A673 (cell line): ENCODE data around the gene RTEL1. TPM values are rescaled to one million over a fixed set of nuclear protein-coding genes. Genes with fewer than 3 reads are reported as not detected.
A peak's percentile ranks its signal among the peaks of the same experiment; 100 is the strongest.
"Not testable (repeated sequence)": the region's sequence is repeated elsewhere in the genome, so short reads cannot be mapped to it uniquely, and the experiment has no call there.

Experiments
- BruUV-seq: library from RNA; stranded (reverse); fragments of 400-500 nt; replicated peaks from 2 replicates; lab custom pipeline; 2021; lab: Mats Ljungman, UMichigan
- CTCF ChIA-PET: fragments of 300-600 bp; sonication (Branson Sonifier 250); formaldehyde crosslinking; loops from one replicate; lab custom pipeline; 2022; ENCODE audit warnings: antibody characterized with exemption; lab: Charles Lee
- POLR2A ChIA-PET: fragments of 300-600 bp; sonication (Branson Sonifier 250); formaldehyde crosslinking; loops from one replicate; lab custom pipeline; 2022; ENCODE audit warnings: antibody characterized with exemption; ENCODE audit not compliant: low non-redundant PET; lab: Charles Lee
- DNase-seq: peaks from one replicate; pipeline ENCODE4 v3.0.0-alpha.2; 2015; ENCODE audit warnings: low spot score
- H3K27ac ChIP-seq: fragments of 200-600 bp; sonication (generic); 2 replicates; pipeline ENCODE4 v1.5.1; 2016; ENCODE audit warnings: mixed run types, low read depth, mild to moderate bottlenecking, mixed read lengths, antibody characterized with exemption, low read length; ENCODE audit not compliant: poor library complexity, severe bottlenecking
- H3K27me3 ChIP-seq: fragments of 200-600 bp; sonication (generic); replicated peaks from 2 replicates; pipeline ENCODE4 v1.6.1; 2017; ENCODE audit warnings: mixed run types, low read depth, mild to moderate bottlenecking, mixed read lengths, antibody characterized with exemption, low read length; ENCODE audit not compliant: insufficient read depth, poor library complexity
- H3K36me3 ChIP-seq: fragments of 200-600 bp; sonication (generic); 2 replicates; pipeline ENCODE4 v1.6.1; 2016; ENCODE audit warnings: mixed run types, mild to moderate bottlenecking, mixed read lengths, antibody characterized with exemption, low read length; ENCODE audit not compliant: insufficient read depth, poor library complexity, severe bottlenecking
- H3K4me1 ChIP-seq: fragments of 200-600 bp; sonication (generic); 2 replicates; pipeline ENCODE4 v1.6.1; 2017; ENCODE audit warnings: mixed run types, mild to moderate bottlenecking, mixed read lengths, antibody characterized with exemption, low read length; ENCODE audit not compliant: insufficient read depth, poor library complexity, severe bottlenecking
- H3K4me3 ChIP-seq: fragments of 200-600 bp; sonication (generic); 2 replicates; pipeline ENCODE4 v1.5.1; 2016; ENCODE audit warnings: low read depth, mixed run types, mild to moderate bottlenecking, mixed read lengths, low read length; ENCODE audit not compliant: poor library complexity, severe bottlenecking
- H3K9me3 ChIP-seq: fragments of 200-600 bp; sonication (generic); 2 replicates; pipeline ENCODE4 v1.6.1; 2016; ENCODE audit warnings: mixed run types, low read depth, mild to moderate bottlenecking, mixed read lengths, antibody characterized with exemption, low read length; ENCODE audit not compliant: poor library complexity, severe bottlenecking
- CTCF ChIP-seq: fragments of 300-800, 200-600 bp; sonication (generic); conservative IDR thresholded peaks from 2 replicates; pipeline ENCODE4 v1.5.1; 2017; ENCODE audit warnings: low read depth, mild to moderate bottlenecking, antibody characterized with exemption, low read length, moderate library complexity, mixed read lengths
- EZH2 ChIP-seq: fragments of 200-600 bp; sonication (generic); IDR thresholded peaks from 2 replicates; pipeline ENCODE4 v1.6.1; 2017; ENCODE audit warnings: borderline replicate concordance, low read depth, mild to moderate bottlenecking, mixed read lengths, antibody characterized with exemption, low read length; ENCODE audit not compliant: poor library complexity, severe bottlenecking
- intact Hi-C: fragments of 100-400 bp; cut with micrococcal nuclease; formaldehyde crosslinking; loops from one replicate; pipeline ENCODE4 v1.10.0; 2022; ENCODE audit not compliant: unreplicated experiment
- total RNA-seq: library from RNA; stranded (reverse); gene quantifications from 2 replicates; pipeline ENCODE4 v1.2.3, GENCODE V29; 2021

Gene RTEL1
- total RNA-seq, 1 experiment from 2014 or later = 45.6 TPM

- H3K27ac ChIP-seq = no peak overlapping the region
- H3K9me3 ChIP-seq = no peaks in the 10 kb centered on the region
- no peaks in the 10 kb centered on the region for H3K27me3 ChIP-seq
- ChIA-PET POLR2A (no interaction called here), CTCF (interaction anchor here (0.6 kb wide), 1 partner anchor 178 kb away, joined by 3 read pairs; no protein-coding TSS in a partner anchor)
- DNase-seq = no peak
- intact Hi-C loops = no loop called here
- H3K4me1 ChIP-seq = no peaks in the 10 kb centered on the region
- peaks cover under 1% of the 10 kb centered on the region for H3K36me3 ChIP-seq
- H3K4me3 ChIP-seq = no peak overlapping the region
- no peak for TF ChIP-seq EZH2
- no peak for TF ChIP-seq CTCF
- no TSS peak for BruUV-seq
Measured at GRCh38 chr20:63611646-63612045, 46.5 kb upstream of the RTEL1 start.

GRCh38 chr20:63612276-63612931 is 45.7 kb upstream of the RTEL1 start:
- no TSS peak for BruUV-seq

GRCh38 chr20:63613863-63614594 is 44.1 kb upstream of the RTEL1 start:
- H3K9me3 ChIP-seq, H3K4me3 ChIP-seq, H3K4me1 ChIP-seq, intact Hi-C loops, CTCF ChIA-PET, BruUV-seq, H3K27ac ChIP-seq, H3K36me3 ChIP-seq, H3K27me3 ChIP-seq, POLR2A ChIA-PET, DNase-seq: not testable (repeated sequence)
- peak; percentile 33; the same call in 1 of the 2 replicates for TF ChIP-seq CTCF

More at GRCh38 chr20:63612276-63612931, 45.7 kb upstream of the RTEL1 start:
- no peak overlapping the region for H3K27ac ChIP-seq
- CTCF ChIA-PET = no interaction called here
- POLR2A ChIA-PET = no interaction called here
- H3K27me3 ChIP-seq = no peaks in the 10 kb centered on the region
- TF ChIP-seq CTCF = no peak
- TF ChIP-seq EZH2 = no peak
- DNase-seq = no peak
- no peaks in the 10 kb centered on the region for H3K9me3 ChIP-seq
- peaks cover 2% of the 10 kb centered on the region for H3K36me3 ChIP-seq
- intact Hi-C loops = no loop called here
- H3K4me3 ChIP-seq = no peak overlapping the region
- H3K4me1 ChIP-seq = no peaks in the 10 kb centered on the region
